Mesenchymal stem cell (in vitro differentiated cells and primary cell): ENCODE measurements around the gene TUBA4B.
A peak's percentile ranks its signal among the peaks of the same experiment; 100 is the strongest.

Experiments used
- DNase-seq: peaks from one replicate; pipeline ENCODE4 v3.0.0-alpha.2; 2013
- H2AFZ ChIP-seq: one replicate; pipeline ENCODE4 v1.6.1; 2013; ENCODE audit warnings: low read depth, mild to moderate bottlenecking, control low read depth, inconsistent platforms, low read length, moderate library complexity
- H2AK5ac ChIP-seq: 2 replicates; pipeline ENCODE4 v1.6.1; 2013; ENCODE audit warnings: low read length, moderate library complexity, mild to moderate bottlenecking, inconsistent platforms; ENCODE audit not compliant: severe bottlenecking
- H2BK120ac ChIP-seq: one replicate; pipeline ENCODE4 v1.6.1; 2013; ENCODE audit warnings: low read depth, mild to moderate bottlenecking, inconsistent platforms, low read length, moderate library complexity
- H2BK12ac ChIP-seq, 2 experiments: one replicate each; pipeline ENCODE4 v1.6.1; 2013; ENCODE audit warnings: inconsistent platforms in 2 of 2, low read length in 2 of 2, mild to moderate bottlenecking in 2 of 2, moderate library complexity in 2 of 2, control low read depth in 1 of 2
- H2BK15ac ChIP-seq: one replicate; pipeline ENCODE4 v1.6.1; 2013; ENCODE audit warnings: mild to moderate bottlenecking, low read depth, inconsistent platforms; ENCODE audit not compliant: poor library complexity, severe bottlenecking
- H2BK5ac ChIP-seq: 2 replicates; pipeline ENCODE4 v1.6.1; 2013; ENCODE audit warnings: low read depth, mild to moderate bottlenecking, low read length, control low read depth, inconsistent platforms; ENCODE audit not compliant: poor library complexity, severe bottlenecking
- H3K14ac ChIP-seq, 2 experiments: one replicate each; pipeline ENCODE4 v1.6.1; 2013; ENCODE audit warnings: inconsistent platforms in 2 of 2, low read length in 2 of 2, control low read depth in 1 of 2, mild to moderate bottlenecking in 1 of 2, moderate library complexity in 1 of 2
- H3K18ac ChIP-seq, 2 experiments: one replicate each; pipeline ENCODE4 v1.6.1; 2013; ENCODE audit warnings: inconsistent platforms in 2 of 2, low read length in 2 of 2, control low read depth in 1 of 2, low read depth in 1 of 2, mild to moderate bottlenecking in 1 of 2
- H3K23ac ChIP-seq, 2 experiments: one replicate each; pipeline ENCODE4 v1.6.1; 2013; ENCODE audit warnings: inconsistent platforms in 2 of 2, low read length in 2 of 2, mild to moderate bottlenecking in 2 of 2, moderate library complexity in 2 of 2, control low read depth in 1 of 2
- H3K27ac ChIP-seq: 2 replicates; pipeline ENCODE4 v1.5.1; 2013; ENCODE audit warnings: mild to moderate bottlenecking, moderate library complexity, low read length, control low read depth, inconsistent platforms; ENCODE audit not compliant: poor library complexity, severe bottlenecking
- H3K27me3 ChIP-seq, 2 experiments: 2 replicates each; pipeline versions ENCODE4 v1.6.1 to v1.7.0; 2013; ENCODE audit warnings: low read length in 2 of 2, mild to moderate bottlenecking in 2 of 2, moderate library complexity in 2 of 2, control low read depth in 1 of 2, inconsistent platforms in 1 of 2; ENCODE audit not compliant: control insufficient read depth in 1 of 2, insufficient read depth in 1 of 2
- H3K36me3 ChIP-seq, 2 experiments: 2 replicates each; pipeline versions ENCODE4 v1.6.1 to v1.7.0; 2013; ENCODE audit warnings: low read length in 2 of 2, control low read depth in 1 of 2, inconsistent platforms in 1 of 2, low read depth in 1 of 2, mild to moderate bottlenecking in 1 of 2; ENCODE audit not compliant: insufficient read depth in 2 of 2, control insufficient read depth in 1 of 2
- H3K4ac ChIP-seq, 2 experiments: one replicate each; pipeline ENCODE4 v1.6.1; 2013; ENCODE audit warnings: inconsistent platforms in 2 of 2, low read length in 2 of 2, mild to moderate bottlenecking in 2 of 2, moderate library complexity in 2 of 2, control low read depth in 1 of 2, low read depth in 1 of 2
- H3K4me1 ChIP-seq: 2 replicates; pipeline ENCODE4 v1.6.1; 2013; ENCODE audit warnings: low read depth, low read length, control low read depth; ENCODE audit not compliant: control insufficient read depth, insufficient read depth
- H3K4me2 ChIP-seq: 2 replicates; pipeline ENCODE4 v1.6.1; 2013; ENCODE audit warnings: low read length, mild to moderate bottlenecking, inconsistent platforms; ENCODE audit not compliant: poor library complexity, severe bottlenecking
- H3K4me3 ChIP-seq, 2 experiments: 2 replicates each; pipeline versions ENCODE4 v1.5.1 to v1.7.0; 2013; ENCODE audit warnings: low read length in 2 of 2, mild to moderate bottlenecking in 2 of 2, control low read depth in 1 of 2, low read depth in 1 of 2; ENCODE audit not compliant: insufficient read depth in 1 of 2
- H3K79me1 ChIP-seq: replicated peaks from 2 replicates; pipeline ENCODE4 v1.6.1; 2013; ENCODE audit warnings: mild to moderate bottlenecking, control low read depth, low read length, inconsistent platforms; ENCODE audit not compliant: poor library complexity, severe bottlenecking
- H3K9ac ChIP-seq: 2 replicates; pipeline ENCODE4 v1.7.0; 2013; ENCODE audit warnings: mild to moderate bottlenecking, low read length, moderate library complexity
- H3K9me3 ChIP-seq: 2 replicates; pipeline ENCODE4 v1.7.0; 2013; ENCODE audit warnings: mild to moderate bottlenecking, low read length; ENCODE audit not compliant: control insufficient read depth
- H4K8ac ChIP-seq: one replicate; pipeline ENCODE4 v1.6.1; 2013; ENCODE audit warnings: inconsistent platforms, mild to moderate bottlenecking, low read length, moderate library complexity
- H4K91ac ChIP-seq: one replicate; pipeline ENCODE4 v1.6.1; 2013; ENCODE audit warnings: mild to moderate bottlenecking, low read length, inconsistent platforms
- WGBS: methylation state at CpG from one replicate; pipeline ENCODE4 v1.1.7; 2013; ENCODE audit warnings: mixed read lengths; 5-methylcytosine and 5-hydroxymethylcytosine counted together

The TUBA4B gene

GRCh38 chr2:219287580-219288265 lies 34.7 kb downstream of the TUBA4B start:
- H2AFZ ChIP-seq = no peak overlapping the region
- peaks cover 30 to 41% of the 10 kb centered on the region in 2 experiments for H3K36me3 ChIP-seq
- no peak overlapping the region for H4K8ac ChIP-seq
- H3K9ac ChIP-seq = peak overlapping the region; percentile 15
- no peak overlapping the region for H2BK120ac ChIP-seq
- 86% methylated on average over 10 of the region's 10 CpGs for WGBS
- no peak overlapping the region for H4K91ac ChIP-seq
- DNase-seq = no peak
- H2BK15ac ChIP-seq = no peak overlapping the region
- no peak overlapping the region for H3K14ac ChIP-seq
- H3K79me1 ChIP-seq = peaks cover 7% of the 10 kb centered on the region
- H2BK12ac ChIP-seq = no peak overlapping the region
- H2BK5ac ChIP-seq = no peak overlapping the region
- no peak overlapping the region for H3K4me3 ChIP-seq
- H3K23ac ChIP-seq = no peak overlapping the region
- peaks cover 19% of the 10 kb centered on the region for H3K4me1 ChIP-seq
- no peak overlapping the region for H3K4ac ChIP-seq
- no peak overlapping the region for H2AK5ac ChIP-seq
- H3K27ac ChIP-seq = no peak overlapping the region
- no peak overlapping the region for H3K18ac ChIP-seq
- H3K27me3 ChIP-seq = no peaks in the 10 kb centered on the region
- H3K4me2 ChIP-seq = no peak overlapping the region
- no peaks in the 10 kb centered on the region for H3K9me3 ChIP-seq

- no peak overlapping the region for H2AFZ ChIP-seq
- no peak overlapping the region for H3K23ac ChIP-seq
- H2BK5ac ChIP-seq = no peak overlapping the region
- peaks cover 15 to 27% of the 10 kb centered on the region in 2 experiments for H3K36me3 ChIP-seq
- 84% methylated on average over 6 of the region's 6 CpGs for WGBS
- H3K9me3 ChIP-seq = no peaks in the 10 kb centered on the region
- peak overlapping the region; percentile 75 for H3K9ac ChIP-seq
- H2AK5ac ChIP-seq = no peak overlapping the region
- no peak overlapping the region for H3K14ac ChIP-seq
- H2BK120ac ChIP-seq = no peak overlapping the region
- H3K27ac ChIP-seq = no peak overlapping the region
- no peak overlapping the region for H3K4ac ChIP-seq
- peaks cover 15% of the 10 kb centered on the region for H3K4me1 ChIP-seq
- H3K18ac ChIP-seq = no peak overlapping the region
- no peak overlapping the region for H3K4me2 ChIP-seq
- DNase-seq = no peak
- no peak overlapping the region for H4K8ac ChIP-seq
- no peak overlapping the region for H4K91ac ChIP-seq
- no peak overlapping the region for H2BK15ac ChIP-seq
- H3K4me3 ChIP-seq = peak overlapping the region in 1 of 2 experiments; percentile 54
- no peak overlapping the region for H2BK12ac ChIP-seq
- H3K79me1 ChIP-seq = peaks cover 7% of the 10 kb centered on the region
- no peaks in the 10 kb centered on the region for H3K27me3 ChIP-seq
Observed at GRCh38 chr2:219289195-219289536, 36.1 kb downstream of the TUBA4B start.

- Histone ChIP-seq H3K14ac (no peak overlapping the region), H3K9ac (peak overlapping the region; percentile 75), H2BK15ac (peak overlapping the region; percentile 6), H2AFZ (no peak overlapping the region), H3K27ac (no peak overlapping the region), H3K4me3 (peak overlapping the region in 1 of 2 experiments; percentile 54), H3K79me1 (peaks cover 3% of the 10 kb centered on the region), H3K36me3 (peaks cover 9 to 21% of the 10 kb centered on the region in 2 experiments), H2BK120ac (no peak overlapping the region), H3K4me2 (no peak overlapping the region), H3K27me3 (no peaks in the 10 kb centered on the region), H4K8ac (peak overlapping the region; percentile 14), H3K18ac (no peak overlapping the region), H2BK5ac (no peak overlapping the region), H2BK12ac (no peak overlapping the region), H3K9me3 (no peaks in the 10 kb centered on the region), H2AK5ac (no peak overlapping the region), H4K91ac (no peak overlapping the region), H3K4me1 (peaks cover 17% of the 10 kb centered on the region), H3K23ac (no peak overlapping the region), H3K4ac (no peak overlapping the region)
- WGBS = 90% methylated on average over 10 of the region's 16 CpGs
- DNase-seq = peak; percentile 73
Observed at GRCh38 chr2:219289537-219290361, 36.7 kb downstream of the TUBA4B start.

GRCh38 chr2:219290381-219291171 lies 37.5 kb downstream of the TUBA4B start:
- no peaks in the 10 kb centered on the region for H3K79me1 ChIP-seq
- no peak overlapping the region for H4K8ac ChIP-seq
- H3K14ac ChIP-seq = no peak overlapping the region
- H3K23ac ChIP-seq = no peak overlapping the region
- no peak overlapping the region for H2AFZ ChIP-seq
- no peak overlapping the region for H3K4me2 ChIP-seq
- peaks cover 20% of the 10 kb centered on the region for H3K4me1 ChIP-seq
- peak overlapping the region; percentile 75 for H3K9ac ChIP-seq
- no peaks in the 10 kb centered on the region for H3K27me3 ChIP-seq
- H2BK12ac ChIP-seq = no peak overlapping the region
- H2BK120ac ChIP-seq = no peak overlapping the region
- WGBS = 89% methylated on average over 16 of the region's 16 CpGs
- H3K27ac ChIP-seq = no peak overlapping the region
- H2BK5ac ChIP-seq = no peak overlapping the region
- no peak overlapping the region for H3K4me3 ChIP-seq
- H3K18ac ChIP-seq = peak overlapping the region in 1 of 2 experiments; percentile 11
- no peak overlapping the region for H3K4ac ChIP-seq
- H2AK5ac ChIP-seq = no peak overlapping the region
- peaks cover 4 to 13% of the 10 kb centered on the region in 2 experiments for H3K36me3 ChIP-seq
- DNase-seq = no peak
- no peaks in the 10 kb centered on the region for H3K9me3 ChIP-seq
- H2BK15ac ChIP-seq = no peak overlapping the region
- H4K91ac ChIP-seq = no peak overlapping the region
